Measurements from ENCODE around the gene PRDM16.

The PRDM16 gene

GRCh38 chr1:3321559-3322449, 252.8 kb downstream of the PRDM16 start:
- no peak for TF ChIP-seq CTCF (IDR thresholded peaks at IDR 0.05; ENCODE audit: borderline replicate concordance, insufficient read depth, low read depth, low read length)
- no peak overlapping the region for H3K4me3 ChIP-seq (ENCODE audit: low read depth, low read length)

DNA sequence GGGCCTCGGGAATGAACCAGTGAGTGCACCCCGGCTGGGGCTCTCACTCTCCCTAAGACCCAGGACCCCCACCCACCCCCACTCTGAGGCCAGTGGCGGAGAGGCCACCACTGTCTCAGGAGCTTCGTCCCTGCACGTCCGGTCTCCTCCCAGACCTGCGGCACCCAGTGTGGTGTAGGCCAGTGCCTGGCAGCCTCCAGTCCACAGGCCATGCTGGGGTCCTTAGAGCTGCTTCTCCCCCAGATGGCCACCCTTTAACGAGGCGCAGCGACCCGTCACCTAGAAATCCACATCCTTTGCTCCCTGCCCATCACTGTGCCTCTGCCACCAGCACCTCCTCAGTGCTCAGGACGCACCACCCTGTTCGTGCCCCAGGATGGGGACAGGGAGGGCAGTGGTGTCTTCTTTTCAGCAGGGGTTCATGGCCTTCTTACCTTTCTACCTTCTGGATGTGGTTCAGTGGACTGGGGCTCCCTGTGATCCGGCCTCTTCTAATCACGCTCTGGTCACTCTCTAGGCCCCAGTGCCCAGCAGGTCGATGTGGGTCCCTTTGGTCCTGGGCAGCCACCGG, 253.5 kb downstream of the PRDM16 start:
- H3K4me3 ChIP-seq (ENCODE audit: low read depth, low read length) = no peak overlapping the region
- TF ChIP-seq CTCF (IDR thresholded peaks at IDR 0.05; ENCODE audit: borderline replicate concordance, insufficient read depth, low read depth, low read length) = no peak

DNA sequence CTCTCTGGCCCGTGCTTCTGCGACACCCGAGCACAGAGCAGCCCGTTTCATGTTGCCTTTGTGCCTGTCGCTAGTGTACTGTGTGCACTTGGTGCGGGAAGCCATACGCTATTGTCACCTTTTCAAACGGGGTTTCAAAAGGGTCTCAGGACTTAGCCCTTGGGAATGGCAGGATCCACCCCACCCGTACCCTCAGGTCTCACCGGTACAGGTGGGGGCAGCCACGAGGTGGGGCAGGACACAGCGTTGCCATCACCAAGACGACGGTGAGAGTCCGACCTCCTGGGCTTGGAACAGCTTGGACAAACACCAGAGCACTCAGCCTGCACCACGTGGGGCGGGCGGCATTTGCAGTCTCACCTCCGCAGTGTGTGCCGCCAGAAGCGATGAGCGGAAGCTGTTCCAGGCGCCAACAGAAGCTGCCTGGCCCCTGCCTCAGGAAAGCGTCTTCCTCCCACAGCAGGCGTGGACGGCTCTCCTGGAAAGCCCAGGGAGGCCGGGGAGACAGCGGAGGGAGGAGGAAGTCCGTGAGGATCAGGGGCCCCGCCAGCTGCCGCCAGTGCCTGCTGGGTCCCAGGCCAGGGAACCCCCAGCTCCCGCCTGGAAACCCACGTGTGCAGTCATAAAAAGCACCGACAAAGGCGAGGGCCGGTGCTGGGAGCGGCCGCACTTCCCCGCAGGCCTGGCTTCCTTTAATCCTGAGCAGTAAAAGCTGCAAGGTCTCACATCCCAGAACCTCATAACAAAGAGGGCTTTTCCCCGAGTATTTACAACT, 254.2 kb downstream of the PRDM16 start:
- no peak for TF ChIP-seq CTCF (IDR thresholded peaks at IDR 0.05; ENCODE audit: borderline replicate concordance, insufficient read depth, low read depth, low read length)

DNA sequence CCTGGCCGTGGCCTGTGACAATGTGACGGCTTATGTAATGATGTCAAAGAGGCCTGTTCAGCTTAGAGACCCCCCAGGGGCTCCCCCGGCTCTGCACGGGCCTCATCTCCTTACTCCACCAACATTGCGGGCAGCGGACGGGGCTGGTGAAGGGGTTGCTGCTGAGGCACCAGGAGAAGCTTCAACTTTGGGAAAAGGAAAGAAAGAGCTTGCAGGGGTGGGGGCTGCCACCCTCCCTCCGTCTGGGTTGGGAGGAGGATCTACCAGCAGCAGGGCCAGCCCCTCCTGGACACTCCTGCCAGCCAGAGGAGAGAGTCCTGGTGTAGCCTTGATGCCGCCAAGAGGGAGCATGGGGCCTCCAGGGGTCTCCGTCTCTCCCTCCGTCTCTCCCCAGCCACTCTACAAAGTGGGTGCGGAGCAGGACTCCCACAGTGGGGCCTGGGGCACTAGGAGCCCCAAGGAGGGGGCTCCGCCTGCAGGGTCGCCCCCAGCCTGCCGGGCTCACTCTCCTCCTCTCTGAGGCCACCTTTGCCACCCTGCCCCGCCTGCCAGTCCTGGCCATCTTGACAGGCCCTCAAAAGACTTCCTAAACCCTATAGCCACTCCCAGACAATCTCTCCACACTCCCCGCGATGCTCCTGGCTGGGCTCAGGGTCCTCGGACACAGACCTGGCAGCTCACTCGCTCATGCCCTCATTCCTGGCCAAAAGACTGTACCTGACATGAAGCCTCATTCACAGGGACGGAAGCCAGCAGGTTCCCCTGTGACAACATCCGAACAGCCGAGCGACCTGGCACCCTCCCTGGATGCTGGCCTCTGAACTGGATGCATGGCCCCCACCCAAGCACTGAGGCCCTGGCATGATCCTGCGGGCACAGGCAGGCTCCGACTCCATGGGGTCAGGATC, 255.0 kb downstream of the PRDM16 start:
- no peak for TF ChIP-seq CTCF (IDR thresholded peaks at IDR 0.05; ENCODE audit: borderline replicate concordance, insufficient read depth, low read depth, low read length)
- no peak overlapping the region for H3K4me3 ChIP-seq (ENCODE audit: low read depth, low read length)

More for the DNA sequence above, 254.2 kb downstream of the PRDM16 start:
- H3K4me3 ChIP-seq (ENCODE audit: low read depth, low read length) = no peak overlapping the region

GRCh38 chr1:3324704-3325535, 255.9 kb downstream of the PRDM16 start:
- no peak overlapping the region for H3K4me3 ChIP-seq (ENCODE audit: low read depth, low read length)
- TF ChIP-seq CTCF (IDR thresholded peaks at IDR 0.05; ENCODE audit: borderline replicate concordance, insufficient read depth, low read depth, low read length) = no peak

All from GM12875 (cell line).